ENCODE data around the gene CCDC154. TPM values are rescaled to one million over a fixed set of nuclear protein-coding genes. Genes with fewer than 3 reads are reported as not detected.

Gene CCDC154
- total RNA-seq, 4 donors from 2014 or later = 0.49 to 0.61 (median 0.52) TPM; not detected in 1

GRCh38 chr16:1433756-1434155 is 10.6 kb downstream of the CCDC154 start:
- 41 to 55% methylated on average over 7 to 22 of the region's 22 CpGs for WGBS, 2 donors
- intact Hi-C loops (cut with DNase I; ENCODE audit: low total_unique reads) = no loop called here
- TF ChIP-seq POLR2A (IDR thresholded peaks at IDR 0.05) (no peak), CTCF (IDR thresholded peaks at IDR 0.05) (no peak)
- no peak overlapping the region for H3K4me3 ChIP-seq (ENCODE audit: low read depth, poor library complexity, severe bottlenecking)
- no peak for DNase-seq (ENCODE audit: low spot score in 2 of 2)

- TF ChIP-seq POLR2A (IDR thresholded peaks at IDR 0.05) (no peak), CTCF (IDR thresholded peaks at IDR 0.05) (no peak)
- WGBS, 2 donors = 82 to 83% methylated on average over 4 to 8 of the region's 14 CpGs
- no peak for DNase-seq (ENCODE audit: low spot score in 2 of 2)
- no peak overlapping the region for H3K4me3 ChIP-seq (ENCODE audit: low read depth, poor library complexity, severe bottlenecking)
- intact Hi-C loops (cut with DNase I; ENCODE audit: low total_unique reads) = no loop called here
These were observed 11.1 kb downstream of the CCDC154 start for GRCh38 chr16:1433263-1433560.

GRCh38 chr16:1432388-1433262 is 11.7 kb downstream of the CCDC154 start:
- intact Hi-C loops (cut with DNase I; ENCODE audit: low total_unique reads) = no loop called here
- 80 to 83% methylated on average over 37 to 45 of the region's 63 CpGs for WGBS, 2 donors
- no peak overlapping the region for H3K4me3 ChIP-seq (ENCODE audit: low read depth, poor library complexity, severe bottlenecking)
- DNase-seq (ENCODE audit: low spot score in 2 of 2) = no peak
- TF ChIP-seq CTCF (IDR thresholded peaks at IDR 0.05) = no peak
- TF ChIP-seq POLR2A (IDR thresholded peaks at IDR 0.05) = no peak

GRCh38 chr16:1431497-1432270 is 12.7 kb downstream of the CCDC154 start:
- TF ChIP-seq POLR2A (IDR thresholded peaks at IDR 0.05) = no peak
- no peak for TF ChIP-seq CTCF (IDR thresholded peaks at IDR 0.05)
- H3K4me3 ChIP-seq (ENCODE audit: low read depth, poor library complexity, severe bottlenecking) = no peak overlapping the region
- 69 to 73% methylated on average over 19 of the region's 20 CpGs for WGBS, 2 donors
- DNase-seq (ENCODE audit: low spot score in 2 of 2) = no peak
- intact Hi-C loops (cut with DNase I; ENCODE audit: low total_unique reads) = no loop called here

GRCh38 chr16:1430759-1431496 is 13.4 kb downstream of the CCDC154 start, which contains the start of gene PERCC1:
PERCC1 (plus strand) TSS chr16:1431078; CDS start chr16:1432594, 1,516 bp downstream.
- no peak within 1 kb of the TSS for H3K4me3 ChIP-seq (ENCODE audit: low read depth, poor library complexity, severe bottlenecking)
- TF ChIP-seq CTCF (IDR thresholded peaks at IDR 0.05) (no peak), POLR2A (IDR thresholded peaks at IDR 0.05) (no peak)
- WGBS, 2 donors = 57 to 69% methylated on average over 24 to 31 of the region's 35 CpGs
- DNase-seq (ENCODE audit: low spot score in 2 of 2) = no peak
- intact Hi-C loops (cut with DNase I; ENCODE audit: low total_unique reads) = no loop called here
